K562 (cell line): ENCODE measurements around the gene FEN1. TPM values are rescaled to one million over a fixed set of nuclear protein-coding genes. Genes with fewer than 3 reads are reported as not detected.

Experiments used
- BRF1 ChIP-seq: IDR thresholded peaks from 3 replicates; pipeline ENCODE4 v1.6.1; 2011; ENCODE audit warnings: borderline replicate concordance, mild to moderate bottlenecking; ENCODE audit not compliant: insufficient read length; ENCODE audit errors: extremely low read depth
- COPS2 ChIP-seq: fragments of 450-650 bp; conservative IDR thresholded peaks from 2 replicates; pipeline ENCODE4 v1.6.1; 2016; ENCODE audit warnings: mild to moderate bottlenecking, moderate library complexity
- CUX1 ChIP-seq: fragments of 200-800 bp; sonication (Bioruptor generic); IDR thresholded peaks from 2 replicates; pipeline ENCODE4 v1.6.1; 2016; ENCODE audit warnings: missing genetic modification characterization, missing compliant biosample characterization
- ETS2 ChIP-seq: IDR thresholded peaks from 2 replicates; pipeline ENCODE4 v1.6.1; 2016; ENCODE audit warnings: borderline replicate concordance, missing genetic modification characterization, mild to moderate bottlenecking, moderate library complexity, missing compliant biosample characterization; ENCODE audit not compliant: poor library complexity, severe bottlenecking
- KLF6 ChIP-seq: fragments of 250-450 bp; sonication (Bioruptor Pico); IDR thresholded peaks from 2 replicates; pipeline ENCODE4 v1.4.0; 2020; ENCODE audit warnings: mild to moderate bottlenecking, moderate library complexity, borderline replicate concordance
- NELFE ChIP-seq: IDR thresholded peaks from 2 replicates; pipeline ENCODE4 v1.6.1; 2011; ENCODE audit warnings: mild to moderate bottlenecking; ENCODE audit not compliant: insufficient read depth, insufficient read length
- SMARCA5 ChIP-seq: fragments of 450-650 bp; IDR thresholded peaks from 2 replicates; pipeline ENCODE4 v1.6.1; 2016
- TEAD4 ChIP-seq, 2 experiments: sonication (generic) in 1 of 2; formaldehyde crosslinking in 1 of 2; IDR thresholded peaks; 2 replicates each; pipeline versions ENCODE4 v1.6.1 to v1.8.0; 2012 to 2022; ENCODE audit warnings: borderline replicate concordance in 1 of 2, inconsistent platforms in 1 of 2, low read length in 1 of 2, mild to moderate bottlenecking in 1 of 2, missing genetic modification reagents in 1 of 2
- ZFP1 ChIP-seq: fragments of 450-650 bp; formaldehyde crosslinking; IDR thresholded peaks from 2 replicates; pipeline ENCODE4 v1.4.0; 2020; ENCODE audit warnings: mild to moderate bottlenecking, mixed read lengths
- ZNF184 ChIP-seq: sonication (generic); formaldehyde crosslinking; IDR thresholded peaks from 2 replicates; pipeline ENCODE4 v1.5.0; 2020; ENCODE audit warnings: missing genetic modification reagents
- polyA plus RNA-seq, 8 experiments: library from polyadenylated mRNA; depleted of rRNA in 4 of 8; stranded (reverse) in 5 of 8; unstranded in 3 of 8; fragments of >200 nt; fragmentation: Nextera tagmentation in 2 of 8; fragmentation: Illumina TruSeq in 1 of 8; extraction: Ambion mirVana in 2 of 8; extraction: Trizol in 1 of 8; gene quantifications; 2 replicates each; pipeline versions ENCODE4 v1.2.1 to v1.2.3, GENCODE V29; 2011 to 2014; ENCODE audit warnings: inconsistent platforms in 1 of 8, missing spikeins in 1 of 8
- total RNA-seq, 7 experiments: library from RNA; depleted of rRNA in 6 of 7; stranded (reverse); fragments of >200 nt in 6 of 7; fragmentation: Illumina TruSeq in 2 of 7; extraction: Trizol in 2 of 7; gene quantifications; 2 replicates each; pipeline versions ENCODE4 v1.2.1 to v1.2.3, GENCODE V29; 2011 to 2021; ENCODE audit warnings: low replicate concordance in 1 of 7
- TF ChIP-seq, protein P1 (sequence below): fragments of 250-450 bp; sonication (Bioruptor Pico); IDR thresholded peaks from 2 replicates; pipeline ENCODE4 v1.5.0; 2021; ENCODE audit warnings: mild to moderate bottlenecking, moderate library complexity
- TF ChIP-seq, protein P2 (sequence below): fragments of 450-650 bp; IDR thresholded peaks from 2 replicates; pipeline ENCODE4 v1.6.1; 2018; ENCODE audit warnings: mild to moderate bottlenecking, low read depth; ENCODE audit not compliant: partially characterized antibody
- TF ChIP-seq, protein P3 (sequence below): fragments of 200-400 bp; formaldehyde crosslinking; IDR thresholded peaks from 2 replicates; pipeline ENCODE4 v1.6.1; 2017; ENCODE audit warnings: mild to moderate bottlenecking, low read depth, low read length, moderate library complexity

Gene FEN1
- total and polyA plus RNA-seq, 9 of the 15 experiments (the other 6 are each of a cell fraction or from before 2014, with no cell fraction given), result 58.1 to 156 (median 137) TPM

DNA sequence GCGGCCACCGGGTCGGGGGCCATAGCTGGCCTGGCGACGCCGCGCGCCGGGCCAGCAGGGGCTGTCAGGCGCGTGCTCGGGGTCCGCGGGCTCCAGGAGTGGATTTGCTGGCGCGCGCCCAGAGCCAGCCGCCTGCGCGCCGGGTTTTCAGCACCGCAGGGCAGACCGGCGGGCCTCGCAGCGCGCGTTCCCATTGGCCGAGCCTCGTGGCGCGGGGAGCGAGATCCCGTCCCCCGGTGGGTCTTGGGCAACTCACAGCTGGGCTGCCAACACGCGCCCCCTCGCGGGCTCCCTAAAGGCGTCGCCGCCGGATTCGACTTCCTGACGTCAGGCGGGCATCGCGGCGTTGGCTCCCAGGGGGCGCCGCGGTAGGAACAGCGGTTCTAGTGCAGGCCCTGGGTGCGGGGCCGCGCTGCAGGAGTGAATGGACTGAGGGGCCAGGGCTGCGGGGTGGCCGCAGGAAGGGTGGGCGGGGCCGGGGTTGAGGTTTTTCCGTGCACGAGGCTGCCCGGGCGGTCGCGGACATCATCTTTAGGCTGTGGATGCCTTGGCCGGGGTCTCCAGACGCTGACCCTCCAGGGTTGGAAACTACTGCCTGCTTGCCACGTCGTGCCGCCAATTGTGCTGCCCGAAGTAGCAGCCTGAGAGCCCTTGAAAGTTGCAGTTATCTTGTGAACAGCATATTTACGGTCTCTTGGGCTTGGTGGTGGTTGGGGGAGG is 24.2 kb downstream of the FEN1 start, which contains the start of gene FADS1 (continued):
- TF ChIP-seq, protein P1, sequence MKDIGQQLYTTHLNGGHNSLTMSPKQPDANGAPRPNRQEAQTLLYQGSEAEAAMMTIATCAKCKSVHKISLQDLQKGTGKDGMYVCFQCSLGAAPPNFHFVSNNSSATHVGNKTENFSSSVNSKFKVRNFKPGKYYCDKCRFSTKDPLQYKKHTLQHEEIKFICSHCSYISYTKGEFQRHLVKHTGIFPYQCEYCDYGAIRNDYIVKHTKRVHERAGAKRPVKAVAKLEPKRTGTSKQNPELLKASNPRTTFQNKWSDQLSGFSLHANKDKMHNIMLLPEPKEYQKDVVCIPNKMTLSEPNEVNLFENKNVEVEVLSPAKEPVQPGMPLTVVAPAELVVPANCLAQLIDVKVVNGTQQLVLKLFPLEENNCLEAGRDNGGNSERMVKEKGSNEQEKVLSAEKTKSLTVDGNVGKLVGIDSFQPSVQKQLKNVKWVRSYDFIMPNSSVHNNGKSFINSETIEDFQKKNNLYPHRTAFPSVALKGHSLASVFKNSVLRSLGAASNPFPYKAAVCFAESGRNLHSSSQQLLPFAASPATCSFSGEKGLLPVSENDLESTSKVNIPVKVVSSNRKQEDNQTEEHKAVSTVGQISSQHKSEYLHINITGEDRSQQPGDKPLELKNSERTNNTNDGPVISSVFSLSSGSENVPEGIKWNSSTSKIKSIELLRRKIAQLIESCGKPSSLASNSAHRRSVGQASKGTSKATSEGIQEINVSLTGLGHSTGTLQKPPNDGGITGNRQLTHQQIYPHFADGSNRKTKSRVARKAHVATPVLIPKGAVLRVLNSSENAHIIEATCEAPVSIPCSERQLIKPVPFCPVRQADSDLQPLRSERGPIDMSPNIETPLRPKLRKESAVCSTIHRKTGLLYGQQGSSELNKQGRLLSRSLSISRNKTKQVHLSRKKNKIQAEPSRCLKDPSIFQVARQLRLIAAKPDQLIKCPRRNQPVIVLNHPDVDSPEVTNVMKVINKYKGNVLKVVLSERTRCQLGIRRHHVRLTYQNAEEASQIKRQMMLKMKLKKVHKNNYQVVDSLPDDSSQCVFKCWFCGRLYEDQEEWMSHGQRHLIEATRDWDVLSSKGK (CRISPR knock-in tag), result no peak
- TF ChIP-seq ETS2 (tag), result no peak
- TF ChIP-seq, protein P2, sequence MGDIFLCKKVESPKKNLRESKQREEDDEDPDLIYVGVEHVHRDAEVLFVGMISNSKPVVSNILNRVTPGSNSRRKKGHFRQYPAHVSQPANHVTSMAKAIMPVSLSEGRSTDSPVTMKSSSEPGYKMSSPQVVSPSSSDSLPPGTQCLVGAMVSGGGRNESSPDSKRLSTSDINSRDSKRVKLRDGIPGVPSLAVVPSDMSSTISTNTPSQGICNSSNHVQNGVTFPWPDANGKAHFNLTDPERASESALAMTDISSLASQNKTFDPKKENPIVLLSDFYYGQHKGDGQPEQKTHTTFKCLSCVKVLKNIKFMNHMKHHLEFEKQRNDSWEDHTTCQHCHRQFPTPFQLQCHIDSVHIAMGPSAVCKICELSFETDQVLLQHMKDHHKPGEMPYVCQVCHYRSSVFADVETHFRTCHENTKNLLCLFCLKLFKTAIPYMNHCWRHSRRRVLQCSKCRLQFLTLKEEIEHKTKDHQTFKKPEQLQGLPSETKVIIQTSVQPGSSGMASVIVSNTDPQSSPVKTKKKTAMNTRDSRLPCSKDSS, result no peak
- TF ChIP-seq, protein P3, sequence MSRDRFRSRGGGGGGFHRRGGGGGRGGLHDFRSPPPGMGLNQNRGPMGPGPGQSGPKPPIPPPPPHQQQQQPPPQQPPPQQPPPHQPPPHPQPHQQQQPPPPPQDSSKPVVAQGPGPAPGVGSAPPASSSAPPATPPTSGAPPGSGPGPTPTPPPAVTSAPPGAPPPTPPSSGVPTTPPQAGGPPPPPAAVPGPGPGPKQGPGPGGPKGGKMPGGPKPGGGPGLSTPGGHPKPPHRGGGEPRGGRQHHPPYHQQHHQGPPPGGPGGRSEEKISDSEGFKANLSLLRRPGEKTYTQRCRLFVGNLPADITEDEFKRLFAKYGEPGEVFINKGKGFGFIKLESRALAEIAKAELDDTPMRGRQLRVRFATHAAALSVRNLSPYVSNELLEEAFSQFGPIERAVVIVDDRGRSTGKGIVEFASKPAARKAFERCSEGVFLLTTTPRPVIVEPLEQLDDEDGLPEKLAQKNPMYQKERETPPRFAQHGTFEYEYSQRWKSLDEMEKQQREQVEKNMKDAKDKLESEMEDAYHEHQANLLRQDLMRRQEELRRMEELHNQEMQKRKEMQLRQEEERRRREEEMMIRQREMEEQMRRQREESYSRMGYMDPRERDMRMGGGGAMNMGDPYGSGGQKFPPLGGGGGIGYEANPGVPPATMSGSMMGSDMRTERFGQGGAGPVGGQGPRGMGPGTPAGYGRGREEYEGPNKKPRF, result no peak
- no peak for TF ChIP-seq BRF1
- TF ChIP-seq CUX1, result 0 out of 2 replicates have a peak, but pooled peaks have one; percentile 28
- no peak for TF ChIP-seq TEAD4 (IDR thresholded peaks at IDR 0.05; ENCODE audit: low read length)
- TF ChIP-seq TEAD4 (CRISPR knock-in tag; IDR thresholded peaks at IDR 0.05; ENCODE audit: borderline replicate concordance), result no peak
- no peak for TF ChIP-seq ZFP1 (CRISPR knock-in tag)
- no peak for TF ChIP-seq SMARCA5
- no peak for TF ChIP-seq COPS2
- no peak for TF ChIP-seq NELFE
- TF ChIP-seq ZNF184, result no peak
- TF ChIP-seq KLF6 (CRISPR knock-in tag), result no peak
